GM21786 (cell line): ENCODE data around the gene ADPRS.

Source experiments
- ATAC-seq: cut with Tn5 transposase; IDR thresholded peaks from one replicate; pipeline ENCODE4 v1.9.1; 2021; ENCODE audit not compliant: unreplicated experiment

ADPRS gene

GRCh38 chr1:36087233-36088123, 1.2 kb upstream of the ADPRS start:
- ATAC-seq, result no peak

- ATAC-seq, result no peak
Measured at GRCh38 chr1:36088265-36088576, 471 bp upstream of the ADPRS start.

GRCh38 chr1:36089393-36090121, 865 bp downstream of the ADPRS start:
- ATAC-seq, result no peak

GRCh38 chr1:36091141-36091540, 2.4 kb downstream of the ADPRS start:
- ATAC-seq, result no peak

- no peak for ATAC-seq
Measured at GRCh38 chr1:36091698-36092097, 3.0 kb downstream of the ADPRS start.

GRCh38 chr1:36092166-36092797, 3.6 kb downstream of the ADPRS start:
- ATAC-seq, result no peak

- no peak for ATAC-seq
Measured at GRCh38 chr1:36092798-36093185, 4.1 kb downstream of the ADPRS start.

- no peak for ATAC-seq
Measured at GRCh38 chr1:36093226-36093625, 4.5 kb downstream of the ADPRS start.

GRCh38 chr1:36093929-36094328, 5.2 kb downstream of the ADPRS start:
- no peak for ATAC-seq

- no peak for ATAC-seq
Measured at GRCh38 chr1:36094621-36095061, 5.9 kb downstream of the ADPRS start.

GRCh38 chr1:36095760-36096405, 7.2 kb downstream of the ADPRS start:
- ATAC-seq, result no peak

GRCh38 chr1:36096500-36097432, 8.1 kb downstream of the ADPRS start:
- no peak for ATAC-seq

- no peak for ATAC-seq
Measured at GRCh38 chr1:36097693-36098585, 9.2 kb downstream of the ADPRS start.

GRCh38 chr1:36098650-36099365, 10.1 kb downstream of the ADPRS start:
- ATAC-seq, result no peak

GRCh38 chr1:36099681-36100341, 11.1 kb downstream of the ADPRS start:
- ATAC-seq, result no peak

- no peak for ATAC-seq
Measured at GRCh38 chr1:36100376-36100775, 11.7 kb downstream of the ADPRS start.

GRCh38 chr1:36101546-36101945, 12.9 kb downstream of the ADPRS start:
- no peak for ATAC-seq

GRCh38 chr1:36106269-36106668, 17.6 kb downstream of the ADPRS start:
- ATAC-seq, result no peak
